MM.1S (cell line): ENCODE measurements around the gene ALDH18A1.

Experiments
- EZH2 ChIP-seq: fragments of 300-600 bp; sonication (generic); optimal IDR thresholded peaks from 2 replicates; pipeline ENCODE3; 2017; ENCODE audit warnings: low read depth, mild to moderate bottlenecking, antibody characterized with exemption, low read length, mixed read lengths
- EZH2phosphoT487 ChIP-seq: fragments of 300-600 bp; sonication (generic); IDR thresholded peaks from 2 replicates; pipeline ENCODE4 v1.6.1; 2018; ENCODE audit warnings: antibody characterized with exemption, low read length
- TF ChIP-seq, protein P1 (sequence below): fragments of 300-600 bp; sonication (generic); IDR thresholded peaks from 2 replicates; pipeline ENCODE4 v1.5.1; 2016; ENCODE audit warnings: antibody characterized with exemption, low read length, mixed read lengths

DNA sequence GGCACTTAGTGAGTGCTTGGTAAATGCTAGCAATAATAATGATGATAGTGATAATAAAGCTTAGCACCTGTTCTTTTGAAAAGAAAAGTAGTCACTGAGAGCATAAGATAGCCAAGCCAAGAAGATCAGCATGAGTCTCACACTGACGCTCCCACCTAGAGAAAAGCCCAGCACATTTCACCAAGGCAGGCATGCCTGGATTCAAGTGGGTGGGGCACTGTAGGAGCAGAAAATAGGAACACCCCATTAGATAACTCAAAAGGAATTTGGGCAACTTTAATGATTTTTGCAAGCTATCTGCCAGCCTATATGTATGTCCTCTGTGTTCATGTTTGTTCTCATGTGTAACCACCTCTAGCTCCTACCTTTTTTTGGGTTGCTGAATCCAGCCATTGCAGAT is 77.2 kb downstream of the ALDH18A1 start:
- TF ChIP-seq, protein P1, sequence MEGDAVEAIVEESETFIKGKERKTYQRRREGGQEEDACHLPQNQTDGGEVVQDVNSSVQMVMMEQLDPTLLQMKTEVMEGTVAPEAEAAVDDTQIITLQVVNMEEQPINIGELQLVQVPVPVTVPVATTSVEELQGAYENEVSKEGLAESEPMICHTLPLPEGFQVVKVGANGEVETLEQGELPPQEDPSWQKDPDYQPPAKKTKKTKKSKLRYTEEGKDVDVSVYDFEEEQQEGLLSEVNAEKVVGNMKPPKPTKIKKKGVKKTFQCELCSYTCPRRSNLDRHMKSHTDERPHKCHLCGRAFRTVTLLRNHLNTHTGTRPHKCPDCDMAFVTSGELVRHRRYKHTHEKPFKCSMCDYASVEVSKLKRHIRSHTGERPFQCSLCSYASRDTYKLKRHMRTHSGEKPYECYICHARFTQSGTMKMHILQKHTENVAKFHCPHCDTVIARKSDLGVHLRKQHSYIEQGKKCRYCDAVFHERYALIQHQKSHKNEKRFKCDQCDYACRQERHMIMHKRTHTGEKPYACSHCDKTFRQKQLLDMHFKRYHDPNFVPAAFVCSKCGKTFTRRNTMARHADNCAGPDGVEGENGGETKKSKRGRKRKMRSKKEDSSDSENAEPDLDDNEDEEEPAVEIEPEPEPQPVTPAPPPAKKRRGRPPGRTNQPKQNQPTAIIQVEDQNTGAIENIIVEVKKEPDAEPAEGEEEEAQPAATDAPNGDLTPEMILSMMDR: no peak
- TF ChIP-seq EZH2: no peak
- no peak for TF ChIP-seq EZH2phosphoT487
